ENCODE measurements around the gene TMC6.

- TF ChIP-seq YY1 (IDR thresholded peaks at IDR 0.05): no peak
- TF ChIP-seq CTCF (IDR thresholded peaks at IDR 0.05; ENCODE audit: low read depth, low read length, missing input control): no peak
- no peak for TF ChIP-seq EGR1 (IDR thresholded peaks at IDR 0.05; ENCODE audit: low read depth in 2 of 2)
- no peak for TF ChIP-seq ZBTB33 (IDR thresholded peaks at IDR 0.05)
- no peak for TF ChIP-seq JUND (IDR thresholded peaks at IDR 0.05)
- no peak for TF ChIP-seq TAF1 (conservative IDR thresholded peaks at IDR 0.05)
- TF ChIP-seq HNF4G (IDR thresholded peaks at IDR 0.05): no peak
- TF ChIP-seq NR2F2 (IDR thresholded peaks at IDR 0.05): no peak
- no peak for TF ChIP-seq REST (IDR thresholded peaks at IDR 0.05)
- TF ChIP-seq MAX (IDR thresholded peaks at IDR 0.05): no peak
Measured at GRCh38 chr17:78096093-78096492, 32.5 kb downstream of the TMC6 start.
